IMR-90 (cell line): ENCODE results near the gene ATXN3.

ENCODE experiments used
- MAFK ChIP-seq: IDR thresholded peaks from 2 replicates; pipeline ENCODE4 v1.6.1; 2012; ENCODE audit warnings: low read depth, low read length, improper control_type of control experiment
- POLR2A ChIP-seq: IDR thresholded peaks from 2 replicates; pipeline ENCODE4 v1.6.1; 2012; ENCODE audit warnings: mild to moderate bottlenecking, low read depth, low read length
- TF ChIP-seq, protein P1 (sequence below): conservative IDR thresholded peaks from 2 replicates; pipeline ENCODE4 v1.5.1; 2012; ENCODE audit warnings: mild to moderate bottlenecking, low read depth, low read length, improper control_type of control experiment

DNA sequence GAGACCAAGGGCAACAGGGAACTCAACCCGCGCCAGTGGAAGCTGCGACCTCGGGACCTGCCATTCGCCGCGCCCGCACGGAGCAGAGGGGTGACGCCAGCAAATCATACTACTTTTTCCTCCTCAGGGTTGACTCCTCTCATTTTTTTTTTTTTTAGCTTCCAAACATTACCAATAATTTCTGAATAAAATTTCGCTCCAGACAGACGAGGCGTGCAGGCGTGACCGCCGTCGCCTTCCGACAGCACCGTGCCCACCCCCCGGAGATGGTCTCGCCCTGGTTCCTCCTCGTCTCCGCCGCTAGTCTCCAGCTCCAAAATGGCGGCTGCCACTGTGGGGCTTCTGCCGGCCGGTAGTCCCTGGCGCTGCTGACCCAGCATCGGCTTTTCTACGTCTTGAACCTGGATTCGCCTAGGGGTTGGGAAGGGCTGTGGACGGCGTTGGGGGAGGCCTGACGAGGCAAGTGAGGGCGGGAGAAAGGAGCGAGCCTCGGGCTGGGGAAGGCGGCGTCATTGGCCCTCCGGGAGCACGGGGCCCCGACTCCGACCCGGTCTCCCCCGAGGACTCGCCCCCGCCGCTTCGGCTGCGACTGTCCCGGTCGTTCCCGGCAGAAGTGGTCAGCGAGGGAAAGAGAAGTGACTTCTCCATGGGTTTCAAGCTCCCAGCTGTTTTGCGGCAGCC lies 15.4 kb upstream of the ATXN3 start, which contains the start of the genes CPSF2 and NDUFB1:
- TF ChIP-seq, protein P1, sequence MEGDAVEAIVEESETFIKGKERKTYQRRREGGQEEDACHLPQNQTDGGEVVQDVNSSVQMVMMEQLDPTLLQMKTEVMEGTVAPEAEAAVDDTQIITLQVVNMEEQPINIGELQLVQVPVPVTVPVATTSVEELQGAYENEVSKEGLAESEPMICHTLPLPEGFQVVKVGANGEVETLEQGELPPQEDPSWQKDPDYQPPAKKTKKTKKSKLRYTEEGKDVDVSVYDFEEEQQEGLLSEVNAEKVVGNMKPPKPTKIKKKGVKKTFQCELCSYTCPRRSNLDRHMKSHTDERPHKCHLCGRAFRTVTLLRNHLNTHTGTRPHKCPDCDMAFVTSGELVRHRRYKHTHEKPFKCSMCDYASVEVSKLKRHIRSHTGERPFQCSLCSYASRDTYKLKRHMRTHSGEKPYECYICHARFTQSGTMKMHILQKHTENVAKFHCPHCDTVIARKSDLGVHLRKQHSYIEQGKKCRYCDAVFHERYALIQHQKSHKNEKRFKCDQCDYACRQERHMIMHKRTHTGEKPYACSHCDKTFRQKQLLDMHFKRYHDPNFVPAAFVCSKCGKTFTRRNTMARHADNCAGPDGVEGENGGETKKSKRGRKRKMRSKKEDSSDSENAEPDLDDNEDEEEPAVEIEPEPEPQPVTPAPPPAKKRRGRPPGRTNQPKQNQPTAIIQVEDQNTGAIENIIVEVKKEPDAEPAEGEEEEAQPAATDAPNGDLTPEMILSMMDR, result no peak
- no peak; the same call in 1 of the 2 replicates for TF ChIP-seq MAFK
- peak; percentile 96 for TF ChIP-seq POLR2A
